ENCODE measurements around the gene SPATA24. TPM values are rescaled to one million over a fixed set of nuclear protein-coding genes. Genes with fewer than 3 reads are reported as not detected.
A peak's percentile ranks its signal among the peaks of the same experiment; 100 is the strongest.

SPATA24 gene
- total and polyA plus RNA-seq, 2 of the 13 experiments (the other 11 are each of a cell fraction or from before 2014, with no cell fraction given), result 6.0 to 11.1 TPM

- TF ChIP-seq, protein P1, sequence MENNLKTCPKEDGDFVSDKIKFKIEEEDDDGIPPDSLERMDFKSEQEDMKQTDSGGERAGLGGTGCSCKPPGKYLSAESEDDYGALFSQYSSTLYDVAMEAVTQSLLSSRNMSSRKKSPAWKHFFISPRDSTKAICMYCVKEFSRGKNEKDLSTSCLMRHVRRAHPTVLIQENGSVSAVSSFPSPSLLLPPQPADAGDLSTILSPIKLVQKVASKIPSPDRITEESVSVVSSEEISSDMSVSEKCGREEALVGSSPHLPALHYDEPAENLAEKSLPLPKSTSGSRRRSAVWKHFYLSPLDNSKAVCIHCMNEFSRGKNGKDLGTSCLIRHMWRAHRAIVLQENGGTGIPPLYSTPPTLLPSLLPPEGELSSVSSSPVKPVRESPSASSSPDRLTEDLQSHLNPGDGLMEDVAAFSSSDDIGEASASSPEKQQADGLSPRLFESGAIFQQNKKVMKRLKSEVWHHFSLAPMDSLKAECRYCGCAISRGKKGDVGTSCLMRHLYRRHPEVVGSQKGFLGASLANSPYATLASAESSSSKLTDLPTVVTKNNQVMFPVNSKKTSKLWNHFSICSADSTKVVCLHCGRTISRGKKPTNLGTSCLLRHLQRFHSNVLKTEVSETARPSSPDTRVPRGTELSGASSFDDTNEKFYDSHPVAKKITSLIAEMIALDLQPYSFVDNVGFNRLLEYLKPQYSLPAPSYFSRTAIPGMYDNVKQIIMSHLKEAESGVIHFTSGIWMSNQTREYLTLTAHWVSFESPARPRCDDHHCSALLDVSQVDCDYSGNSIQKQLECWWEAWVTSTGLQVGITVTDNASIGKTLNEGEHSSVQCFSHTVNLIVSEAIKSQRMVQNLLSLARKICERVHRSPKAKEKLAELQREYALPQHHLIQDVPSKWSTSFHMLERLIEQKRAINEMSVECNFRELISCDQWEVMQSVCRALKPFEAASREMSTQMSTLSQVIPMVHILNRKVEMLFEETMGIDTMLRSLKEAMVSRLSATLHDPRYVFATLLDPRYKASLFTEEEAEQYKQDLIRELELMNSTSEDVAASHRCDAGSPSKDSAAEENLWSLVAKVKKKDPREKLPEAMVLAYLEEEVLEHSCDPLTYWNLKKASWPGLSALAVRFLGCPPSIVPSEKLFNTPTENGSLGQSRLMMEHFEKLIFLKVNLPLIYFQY (CRISPR knock-in tag; IDR thresholded peaks at IDR 0.05; ENCODE audit: borderline replicate concordance), result no peak
- TF ChIP-seq ATM (IDR thresholded peaks at IDR 0.05; ENCODE audit: borderline replicate concordance) (no peak), XRCC5 (optimal IDR thresholded peaks at IDR 0.05; ENCODE audit: low read length) (peak; percentile 75), TP53 (CRISPR knock-in tag; conservative IDR thresholded peaks at IDR 0.05) (no peak), STAG1 (CRISPR knock-in tag; IDR thresholded peaks at IDR 0.05) (peak; percentile 56), MIER3 (CRISPR knock-in tag; IDR thresholded peaks at IDR 0.05; ENCODE audit: borderline replicate concordance) (no peak), CBFB (CRISPR knock-in tag; IDR thresholded peaks at IDR 0.05) (0 out of 2 replicates have a peak, but pooled peaks have one; percentile 36), ETV5 (CRISPR knock-in tag; IDR thresholded peaks at IDR 0.05; ENCODE audit: borderline replicate concordance) (no peak), RCOR2 (CRISPR knock-in tag; IDR thresholded peaks at IDR 0.05) (0 out of 2 replicates have a peak, but pooled peaks have one; percentile 18), ZNF20 (CRISPR knock-in tag; IDR thresholded peaks at IDR 0.05) (no peak), KMT2A (CRISPR knock-in tag; IDR thresholded peaks at IDR 0.05) (peak; percentile 23; the same call in 1 of the 2 replicates), ZUFSP (CRISPR knock-in tag; IDR thresholded peaks at IDR 0.05; ENCODE audit: borderline replicate concordance) (no peak), RAD21 (CRISPR knock-in tag; IDR thresholded peaks at IDR 0.05) (0 out of 2 replicates have a peak, but pooled peaks have one; percentile 13), BHLHE40 (IDR thresholded peaks at IDR 0.05; ENCODE audit: low read length) (no peak), PTBP1 (IDR thresholded peaks at IDR 0.05; ENCODE audit: low read depth, low read length, poor library complexity, severe bottlenecking) (no peak), MLLT10 (CRISPR knock-in tag; IDR thresholded peaks at IDR 0.05) (no peak), ZBTB38 (CRISPR knock-in tag; IDR thresholded peaks at IDR 0.05) (0 out of 2 replicates have a peak, but pooled peaks have one; percentile 46), PPARG (CRISPR knock-in tag; conservative IDR thresholded peaks at IDR 0.05) (peak; percentile 29; the same call in 1 of the 2 replicates), ZHX1 (CRISPR knock-in tag; IDR thresholded peaks at IDR 0.05; ENCODE audit: low read depth) (no peak)
- TF ChIP-seq, protein P2, sequence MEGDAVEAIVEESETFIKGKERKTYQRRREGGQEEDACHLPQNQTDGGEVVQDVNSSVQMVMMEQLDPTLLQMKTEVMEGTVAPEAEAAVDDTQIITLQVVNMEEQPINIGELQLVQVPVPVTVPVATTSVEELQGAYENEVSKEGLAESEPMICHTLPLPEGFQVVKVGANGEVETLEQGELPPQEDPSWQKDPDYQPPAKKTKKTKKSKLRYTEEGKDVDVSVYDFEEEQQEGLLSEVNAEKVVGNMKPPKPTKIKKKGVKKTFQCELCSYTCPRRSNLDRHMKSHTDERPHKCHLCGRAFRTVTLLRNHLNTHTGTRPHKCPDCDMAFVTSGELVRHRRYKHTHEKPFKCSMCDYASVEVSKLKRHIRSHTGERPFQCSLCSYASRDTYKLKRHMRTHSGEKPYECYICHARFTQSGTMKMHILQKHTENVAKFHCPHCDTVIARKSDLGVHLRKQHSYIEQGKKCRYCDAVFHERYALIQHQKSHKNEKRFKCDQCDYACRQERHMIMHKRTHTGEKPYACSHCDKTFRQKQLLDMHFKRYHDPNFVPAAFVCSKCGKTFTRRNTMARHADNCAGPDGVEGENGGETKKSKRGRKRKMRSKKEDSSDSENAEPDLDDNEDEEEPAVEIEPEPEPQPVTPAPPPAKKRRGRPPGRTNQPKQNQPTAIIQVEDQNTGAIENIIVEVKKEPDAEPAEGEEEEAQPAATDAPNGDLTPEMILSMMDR (CRISPR knock-in tag; IDR thresholded peaks at IDR 0.05), result peak; percentile 78
Observed at GRCh38 chr5:139402561-139403158, 1.2 kb downstream of the SPATA24 start (continued).

All from HepG2 (cell line).